Astrocyte (in vitro differentiated cells and primary cell): ENCODE results near the gene HECTD4.

Source experiments
- EZH2 ChIP-seq: IDR thresholded peaks from 2 replicates; pipeline ENCODE4 v1.6.1; 2012; ENCODE audit warnings: mild to moderate bottlenecking, low read length, inconsistent platforms; ENCODE audit not compliant: insufficient read depth
- TF ChIP-seq, protein P1 (sequence below): IDR thresholded peaks from 2 replicates; pipeline ENCODE4 v1.5.1; 2011; ENCODE audit warnings: low read depth, mild to moderate bottlenecking, inconsistent platforms, low read length, moderate library complexity; ENCODE audit not compliant: insufficient read depth

GRCh38 chr12:112182499-112182898 is 199.7 kb downstream of the HECTD4 start:
- TF ChIP-seq, protein P1, sequence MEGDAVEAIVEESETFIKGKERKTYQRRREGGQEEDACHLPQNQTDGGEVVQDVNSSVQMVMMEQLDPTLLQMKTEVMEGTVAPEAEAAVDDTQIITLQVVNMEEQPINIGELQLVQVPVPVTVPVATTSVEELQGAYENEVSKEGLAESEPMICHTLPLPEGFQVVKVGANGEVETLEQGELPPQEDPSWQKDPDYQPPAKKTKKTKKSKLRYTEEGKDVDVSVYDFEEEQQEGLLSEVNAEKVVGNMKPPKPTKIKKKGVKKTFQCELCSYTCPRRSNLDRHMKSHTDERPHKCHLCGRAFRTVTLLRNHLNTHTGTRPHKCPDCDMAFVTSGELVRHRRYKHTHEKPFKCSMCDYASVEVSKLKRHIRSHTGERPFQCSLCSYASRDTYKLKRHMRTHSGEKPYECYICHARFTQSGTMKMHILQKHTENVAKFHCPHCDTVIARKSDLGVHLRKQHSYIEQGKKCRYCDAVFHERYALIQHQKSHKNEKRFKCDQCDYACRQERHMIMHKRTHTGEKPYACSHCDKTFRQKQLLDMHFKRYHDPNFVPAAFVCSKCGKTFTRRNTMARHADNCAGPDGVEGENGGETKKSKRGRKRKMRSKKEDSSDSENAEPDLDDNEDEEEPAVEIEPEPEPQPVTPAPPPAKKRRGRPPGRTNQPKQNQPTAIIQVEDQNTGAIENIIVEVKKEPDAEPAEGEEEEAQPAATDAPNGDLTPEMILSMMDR = no peak
- no peak for TF ChIP-seq EZH2
